ENCODE results near the gene C1QTNF2. TPM values are rescaled to one million over a fixed set of nuclear protein-coding genes. Genes with fewer than 3 reads are reported as not detected.

The C1QTNF2 gene
- total RNA-seq, 1 donor from 2014 or later, result 0.17 TPM

- TF ChIP-seq CTCF (conservative IDR thresholded peaks at IDR 0.05; ENCODE audit: low read depth, low read length), result no peak
- no peak overlapping the region for H3K4me3 ChIP-seq (ENCODE audit: low read depth, low read length)
- no peak for DNase-seq (ENCODE audit: low read depth)
Measured at GRCh38 chr5:160330212-160330611, 40.2 kb downstream of the C1QTNF2 start.

- TF ChIP-seq CTCF (conservative IDR thresholded peaks at IDR 0.05; ENCODE audit: low read depth, low read length), result no peak
- no peak overlapping the region for H3K4me3 ChIP-seq (ENCODE audit: low read depth, low read length)
- no peak for DNase-seq (ENCODE audit: low read depth)
Measured at GRCh38 chr5:160327818-160328217, 42.6 kb downstream of the C1QTNF2 start.

- H3K4me3 ChIP-seq (ENCODE audit: low read depth, low read length), result no peak overlapping the region
- DNase-seq (ENCODE audit: low read depth), result no peak
- TF ChIP-seq CTCF (conservative IDR thresholded peaks at IDR 0.05; ENCODE audit: low read depth, low read length), result no peak
Measured at GRCh38 chr5:160326981-160327380, 43.4 kb downstream of the C1QTNF2 start.

- no peak for TF ChIP-seq CTCF (conservative IDR thresholded peaks at IDR 0.05; ENCODE audit: low read depth, low read length)
- DNase-seq (ENCODE audit: low read depth), result no peak
- H3K4me3 ChIP-seq (ENCODE audit: low read depth, low read length), result no peak overlapping the region
Measured at GRCh38 chr5:160325716-160326115, 44.7 kb downstream of the C1QTNF2 start.

- no peak overlapping the region for H3K4me3 ChIP-seq (ENCODE audit: low read depth, low read length)
- no peak for DNase-seq (ENCODE audit: low read depth)
- TF ChIP-seq CTCF (conservative IDR thresholded peaks at IDR 0.05; ENCODE audit: low read depth, low read length), result no peak
Measured at GRCh38 chr5:160324886-160325285, 45.5 kb downstream of the C1QTNF2 start.

GRCh38 chr5:160318409-160318808, 52.0 kb downstream of the C1QTNF2 start:
- H3K4me3 ChIP-seq (ENCODE audit: low read depth, low read length), result no peak overlapping the region
- no peak for TF ChIP-seq CTCF (conservative IDR thresholded peaks at IDR 0.05; ENCODE audit: low read depth, low read length)
- DNase-seq (ENCODE audit: low read depth), result no peak

- DNase-seq (ENCODE audit: low read depth), result no peak
- no peak for TF ChIP-seq CTCF (conservative IDR thresholded peaks at IDR 0.05; ENCODE audit: low read depth, low read length)
- no peak overlapping the region for H3K4me3 ChIP-seq (ENCODE audit: low read depth, low read length)
Measured at GRCh38 chr5:160317434-160317833, 53.0 kb downstream of the C1QTNF2 start.

Data from epithelial cell of proximal tubule (primary cell).